SK-N-MC (cell line): ENCODE data around the gene FHAD1.

ENCODE experiments used
- EZH2 ChIP-seq: fragments of 200-600 bp; sonication (generic); IDR thresholded peaks from one replicate; pipeline ENCODE4 v1.6.1; 2017; ENCODE audit warnings: antibody characterized with exemption
- POLR2AphosphoS5 ChIP-seq: IDR thresholded peaks from 2 replicates; pipeline ENCODE4 v1.6.1; 2012; ENCODE audit warnings: mild to moderate bottlenecking, low read depth, low read length, borderline replicate concordance

DNA sequence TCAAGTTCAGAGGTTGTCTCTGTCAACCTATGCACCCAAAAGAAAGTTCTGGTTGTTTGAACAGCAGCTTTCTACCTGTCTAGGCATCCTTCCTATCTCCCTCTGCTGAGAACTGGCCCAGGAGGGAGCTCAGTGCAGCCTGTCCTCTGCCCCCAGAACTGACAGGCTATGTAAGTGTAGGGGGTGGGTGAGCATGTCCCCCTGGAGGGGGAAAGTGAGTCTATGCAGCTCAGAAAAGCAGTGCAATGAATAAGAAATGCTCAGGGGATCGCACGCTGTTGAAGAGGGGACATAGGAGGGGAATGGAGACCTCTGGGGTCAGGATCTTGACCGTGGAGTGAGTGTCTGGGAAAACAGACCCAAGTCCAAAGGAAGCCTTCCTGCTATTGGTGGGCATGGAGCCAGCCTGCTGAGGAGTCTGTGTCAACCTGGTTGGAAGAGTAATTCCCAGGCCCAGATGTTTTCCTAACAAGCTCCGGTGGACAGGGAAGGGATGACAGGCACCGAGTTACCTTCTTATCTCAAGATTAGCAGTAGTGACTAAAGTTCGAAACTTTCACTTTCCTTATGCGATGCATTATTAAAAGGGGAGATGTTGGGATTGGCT lies 26.1 kb upstream of the FHAD1 start:
- TF ChIP-seq EZH2 (no peak), POLR2AphosphoS5 (no peak)
